H9 (cell line): Measurements from ENCODE around the gene ADAM30. TPM values are rescaled to one million over a fixed set of nuclear protein-coding genes. Genes with fewer than 3 reads are reported as not detected.

Source experiments
- DNase-seq: peaks from one replicate; pipeline ENCODE4 v3.0.0-alpha.2; 2017
- H2AFZ ChIP-seq: one replicate; pipeline ENCODE4 v1.6.1; 2013; ENCODE audit warnings: mild to moderate bottlenecking, low read length, control low read depth, moderate library complexity
- H2AK5ac ChIP-seq: 2 replicates; pipeline ENCODE4 v1.6.1; 2013; ENCODE audit warnings: low read length, control low read depth, mixed read lengths; ENCODE audit not compliant: insufficient read length
- H2BK120ac ChIP-seq: one replicate; pipeline ENCODE4 v1.6.1; 2013; ENCODE audit warnings: low read depth, mild to moderate bottlenecking, low read length, control low read depth, inconsistent platforms; ENCODE audit not compliant: poor library complexity, severe bottlenecking
- H2BK12ac ChIP-seq: 2 replicates; pipeline ENCODE4 v1.6.1; 2013; ENCODE audit warnings: low read length, control low read depth, mixed read lengths, low read depth; ENCODE audit not compliant: insufficient read length
- H2BK15ac ChIP-seq: 2 replicates; pipeline ENCODE4 v1.6.1; 2013; ENCODE audit warnings: low read depth, low read length, control low read depth
- H2BK20ac ChIP-seq: one replicate; pipeline ENCODE4 v1.6.1; 2013; ENCODE audit warnings: low read depth, mild to moderate bottlenecking, low read length, control low read depth, inconsistent platforms; ENCODE audit not compliant: poor library complexity, severe bottlenecking
- H2BK5ac ChIP-seq: 2 replicates; pipeline ENCODE4 v1.6.1; 2013; ENCODE audit warnings: low read length, control low read depth, mixed read lengths; ENCODE audit not compliant: insufficient read length
- H3K14ac ChIP-seq: 2 replicates; pipeline ENCODE4 v1.6.1; 2013; ENCODE audit warnings: low read length, control low read depth; ENCODE audit not compliant: insufficient read depth
- H3K18ac ChIP-seq: 2 replicates; pipeline ENCODE4 v1.6.1; 2013; ENCODE audit warnings: low read depth, mild to moderate bottlenecking, mixed read lengths, low read length, control low read depth; ENCODE audit not compliant: insufficient read length
- H3K23ac ChIP-seq: 2 replicates; pipeline ENCODE4 v1.6.1; 2013; ENCODE audit warnings: low read length, control low read depth, mixed read lengths, low read depth; ENCODE audit not compliant: insufficient read length
- H3K23me2 ChIP-seq: 2 replicates; pipeline ENCODE4 v1.6.1; 2013; ENCODE audit warnings: low read depth, mild to moderate bottlenecking, mixed read lengths, low read length, control low read depth; ENCODE audit not compliant: insufficient read length, poor library complexity, severe bottlenecking
- H3K27ac ChIP-seq: 2 replicates; pipeline ENCODE4 v1.5.1; 2013; ENCODE audit warnings: low read length, control low read depth, mixed read lengths, low read depth; ENCODE audit not compliant: insufficient read length
- H3K27me3 ChIP-seq: 2 replicates; pipeline ENCODE4 v1.6.1; 2013; ENCODE audit warnings: low read length, control low read depth, inconsistent platforms; ENCODE audit not compliant: insufficient read depth
- H3K4ac ChIP-seq: 2 replicates; pipeline ENCODE4 v1.6.1; 2013; ENCODE audit warnings: low read depth, mild to moderate bottlenecking, control low read depth, inconsistent platforms, low read length, moderate library complexity
- H3K4me1 ChIP-seq: 2 replicates; pipeline ENCODE4 v1.6.1; 2013; ENCODE audit warnings: low read length, control low read depth, inconsistent platforms; ENCODE audit not compliant: insufficient read depth
- H3K4me2 ChIP-seq: 2 replicates; pipeline ENCODE4 v1.6.1; 2013; ENCODE audit warnings: low read length, control low read depth, mixed read lengths; ENCODE audit not compliant: insufficient read length, insufficient read depth
- H3K56ac ChIP-seq: 2 replicates; pipeline ENCODE4 v1.6.1; 2013; ENCODE audit warnings: low read depth, mild to moderate bottlenecking, mixed read lengths, low read length, control low read depth; ENCODE audit not compliant: insufficient read length
- H3K79me1 ChIP-seq: 2 replicates; pipeline ENCODE4 v1.6.1; 2013; ENCODE audit warnings: low read depth, mild to moderate bottlenecking, moderate library complexity, low read length, control low read depth, inconsistent platforms; ENCODE audit not compliant: insufficient read depth, poor library complexity, severe bottlenecking
- H3K79me2 ChIP-seq: 2 replicates; pipeline ENCODE4 v1.6.1; 2013; ENCODE audit warnings: low read length, control low read depth, inconsistent platforms; ENCODE audit not compliant: insufficient read depth
- H3K9ac ChIP-seq: 2 replicates; pipeline ENCODE4 v1.6.1; 2013; ENCODE audit warnings: low read length, control low read depth, mixed read lengths; ENCODE audit not compliant: insufficient read length; ENCODE audit errors: extremely low read depth
- H3K9me3 ChIP-seq: one replicate; pipeline ENCODE4 v1.6.1; 2013; ENCODE audit warnings: low read depth, low read length, inconsistent platforms; ENCODE audit not compliant: control insufficient read depth
- H3T11ph ChIP-seq: one replicate; pipeline ENCODE4 v1.6.1; 2013; ENCODE audit warnings: mild to moderate bottlenecking, low read length, control low read depth, inconsistent platforms
- H4K20me1 ChIP-seq: one replicate; pipeline ENCODE4 v1.6.1; 2013; ENCODE audit not compliant: control insufficient read depth, insufficient read length, insufficient read depth
- H4K5ac ChIP-seq: 2 replicates; pipeline ENCODE4 v1.6.1; 2013; ENCODE audit warnings: low read depth, mild to moderate bottlenecking, mixed read lengths, low read length, control low read depth; ENCODE audit not compliant: insufficient read length
- H4K8ac ChIP-seq: replicated peaks from 2 replicates; pipeline ENCODE4 v1.6.1; 2013; ENCODE audit warnings: low read length, control low read depth, mixed read lengths, low read depth; ENCODE audit not compliant: insufficient read length
- H4K91ac ChIP-seq: 2 replicates; pipeline ENCODE4 v1.6.1; 2013; ENCODE audit warnings: low read depth, mild to moderate bottlenecking, moderate library complexity, mixed read lengths, low read length, control low read depth; ENCODE audit not compliant: insufficient read length
- H3K27ac Mint-ChIP-seq, 3 experiments: 2 replicates in 2 of 3; 3 replicates in 1 of 3; pipeline ENCODE4 v1.8.0; 2020 to 2021; ENCODE audit warnings: mixed read lengths in 3 of 3, mild to moderate bottlenecking in 1 of 3, moderate library complexity in 1 of 3
- H3K27me3 Mint-ChIP-seq: 2 replicates; pipeline ENCODE4 v1.8.0; 2021; ENCODE audit warnings: low read depth, mild to moderate bottlenecking, moderate library complexity, mixed read lengths
- H3K36me3 Mint-ChIP-seq, 3 experiments: 2 replicates in 2 of 3; 3 replicates in 1 of 3; pipeline ENCODE4 v1.8.0; 2020 to 2021; ENCODE audit warnings: low read depth in 3 of 3, mixed read lengths in 3 of 3; ENCODE audit not compliant: insufficient read depth in 1 of 3
- H3K4me1 Mint-ChIP-seq, 2 experiments: 2 replicates each; pipeline ENCODE4 v1.8.0; 2020; ENCODE audit warnings: mixed read lengths in 2 of 2
- H3K4me3 Mint-ChIP-seq, 2 experiments: 2 replicates in 1 of 2; 3 replicates in 1 of 2; pipeline ENCODE4 v1.8.0; 2020 to 2021; ENCODE audit warnings: mild to moderate bottlenecking in 2 of 2, mixed read lengths in 2 of 2, moderate library complexity in 1 of 2
- H3K9me3 Mint-ChIP-seq, 2 experiments: 2 replicates in 1 of 2; 3 replicates in 1 of 2; pipeline ENCODE4 v1.8.0; 2020; ENCODE audit warnings: mild to moderate bottlenecking in 2 of 2, mixed read lengths in 2 of 2, moderate library complexity in 1 of 2
- CTCF ChIP-seq: fragments of 200-600 bp; sonication (generic); conservative IDR thresholded peaks from 3 replicates; pipeline ENCODE4 v1.8.0; 2021; ENCODE audit warnings: antibody characterized with exemption, mild to moderate bottlenecking
- WGBS: extraction: QIAGEN DNeasy Blood & Tissue Kit; methylation state at CpG from one replicate; pipeline ENCODE4 v1.1.7; 2013; ENCODE audit warnings: missing lambda C conversion rate, low lambda C conversion rate, mixed read lengths; ENCODE audit not compliant: insufficient read length; ENCODE audit errors: extremely low coverage; 5-methylcytosine and 5-hydroxymethylcytosine counted together
- total RNA-seq: library from RNA; stranded (reverse); gene quantifications from 2 replicates; pipeline ENCODE4 v1.2.1, GENCODE V29; 2021

The ADAM30 gene
- total RNA-seq, 1 experiment from 2014 or later, result not detected

- H3K9me3 ChIP-seq, result no peaks in the 10 kb centered on the region
- H2AK5ac ChIP-seq, result no peak overlapping the region
- H3K4me2 ChIP-seq, result no peak overlapping the region
- TF ChIP-seq CTCF, result no peak
- H2BK120ac ChIP-seq, result no peak overlapping the region
- H3K79me2 ChIP-seq, result no peaks in the 10 kb centered on the region
- H4K20me1 ChIP-seq, result no peaks in the 10 kb centered on the region
- no peaks in the 10 kb centered on the region for H3K4me1 ChIP-seq
- H2BK12ac ChIP-seq, result no peak overlapping the region
- no peak overlapping the region for H3K56ac ChIP-seq
- H3K14ac ChIP-seq, result no peak overlapping the region
- no peak overlapping the region for H3K27ac ChIP-seq
- H3K23me2 ChIP-seq, result no peaks in the 10 kb centered on the region
- H3K36me3 Mint-ChIP-seq, result no peaks in the 10 kb centered on the region
- H4K8ac ChIP-seq, result no peak overlapping the region
- H3K23ac ChIP-seq, result no peak overlapping the region
- H3K4me3 Mint-ChIP-seq, result no peak overlapping the region
- no peaks in the 10 kb centered on the region for H3K79me1 ChIP-seq
- H3K9ac ChIP-seq, result no peak overlapping the region
- H3K18ac ChIP-seq, result no peak overlapping the region
- no peaks in the 10 kb centered on the region for H3K9me3 Mint-ChIP-seq
- H2BK5ac ChIP-seq, result no peak overlapping the region
- no peak overlapping the region for H2AFZ ChIP-seq
- WGBS, result no CpG with 5 or more reads among the region's 4 CpGs
- H3K4ac ChIP-seq, result no peak overlapping the region
- H3K27me3 Mint-ChIP-seq, result no peaks in the 10 kb centered on the region; the same call in none of the 2 replicates
- H3K4me1 Mint-ChIP-seq, result peaks cover 4% of the 10 kb centered on the region in 2 experiments; a peak in 3 of 4 replicates
- no peak overlapping the region for H2BK15ac ChIP-seq
- no peak overlapping the region for H4K5ac ChIP-seq
- H4K91ac ChIP-seq, result no peak overlapping the region
- H3K27me3 ChIP-seq, result no peaks in the 10 kb centered on the region
- no peak overlapping the region for H3T11ph ChIP-seq
- DNase-seq, result no peak
- no peak overlapping the region for H2BK20ac ChIP-seq
- H3K27ac Mint-ChIP-seq, result no peak overlapping the region
Observed at GRCh38 chr1:119873135-119874015, 22.9 kb downstream of the ADAM30 start.
